PC-3 (cell line): ENCODE measurements around the gene TEAD4.

Experiments used
- CTCF ChIP-seq: fragments of 300-600 bp; sonication (generic); conservative IDR thresholded peaks from 2 replicates; pipeline ENCODE4 v1.5.1; 2017; ENCODE audit warnings: antibody characterized with exemption, low read depth, mild to moderate bottlenecking, low read length
- EZH2 ChIP-seq: fragments of 300-600 bp; sonication (generic); IDR thresholded peaks from one replicate; pipeline ENCODE4 v1.6.1; 2017; ENCODE audit warnings: antibody characterized with exemption, mild to moderate bottlenecking, low read length; ENCODE audit not compliant: unreplicated experiment
- EZH2phosphoT487 ChIP-seq: fragments of 300-600 bp; sonication (generic); IDR thresholded peaks from 2 replicates; pipeline ENCODE4 v1.6.1; 2018; ENCODE audit warnings: mild to moderate bottlenecking, antibody characterized with exemption, low read length, borderline replicate concordance

DNA sequence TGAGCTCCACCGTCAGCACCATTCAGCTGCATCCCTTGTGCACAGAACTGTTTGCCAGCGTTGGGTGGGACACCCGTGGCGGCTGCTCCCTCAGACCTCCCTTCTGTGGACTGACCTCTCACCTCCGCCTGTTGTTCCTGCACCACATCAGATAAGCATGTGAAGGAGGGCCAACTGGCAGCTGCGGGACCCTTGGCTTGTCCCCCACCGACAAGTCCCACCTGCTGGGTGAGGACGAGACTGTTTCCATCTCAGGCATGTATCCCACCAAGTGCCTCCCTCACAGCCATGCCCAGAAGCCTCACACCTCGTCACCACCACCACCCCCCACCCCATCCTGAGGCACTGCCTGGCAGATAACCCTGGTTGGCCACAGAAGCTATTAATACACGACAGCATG lies 18.6 kb upstream of the TEAD4 start:
- TF ChIP-seq CTCF (no peak), EZH2 (no peak), EZH2phosphoT487 (no peak)
